ENCODE data around the gene COL8A2. TPM values are rescaled to one million over a fixed set of nuclear protein-coding genes. Genes with fewer than 3 reads are reported as not detected.
A peak's percentile ranks its signal among the peaks of the same experiment; 100 is the strongest.

The COL8A2 gene
- total RNA-seq, 2 experiments from 2014 or later = 0.07 TPM; not detected in 1

GRCh38 chr1:36133484-36133883, 8.5 kb upstream of the COL8A2 start:
- no peaks in the 10 kb centered on the region for H3K36me3 Mint-ChIP-seq (ENCODE audit: low read depth)
- intact Hi-C loops (cut with micrococcal nuclease) = no loop called here

GRCh38 chr1:36132029-36132428, 7.0 kb upstream of the COL8A2 start:
- DNase-seq = no peak
- Mint-ChIP-seq H3K36me3 (ENCODE audit: low read depth) (no peaks in the 10 kb centered on the region), H3K4me3 (no peak overlapping the region), H3K27me3 (ENCODE audit: low read depth) (no peaks in the 10 kb centered on the region), H3K9me3 (no peaks in the 10 kb centered on the region), H3K4me1 (ENCODE audit: low read depth) (peaks cover 4% of the 10 kb centered on the region), H3K27ac (no peak overlapping the region)
- intact Hi-C loops (cut with micrococcal nuclease) = no loop called here
- CTCF ChIA-PET = interaction anchor here (1.1 to 1.8 kb wide), 2 partner anchors 30 to 32 kb away, joined by 6 read pairs; no protein-coding TSS in a partner anchor

More at GRCh38 chr1:36133484-36133883, 8.5 kb upstream of the COL8A2 start:
- CTCF ChIA-PET = interaction anchor here (0.6 to 3.9 kb wide), 10 partner anchors 14 to 167 kb away, joined by 3 to 61 read pairs (median 6); partner anchors contain the start of gene TRAPPC3
- Mint-ChIP-seq H3K27ac (no peak overlapping the region), H3K27me3 (ENCODE audit: low read depth) (no peaks in the 10 kb centered on the region), H3K4me1 (ENCODE audit: low read depth) (peaks cover 2% of the 10 kb centered on the region), H3K4me3 (no peak overlapping the region), H3K9me3 (no peaks in the 10 kb centered on the region)
- DNase-seq = no peak

DNA sequence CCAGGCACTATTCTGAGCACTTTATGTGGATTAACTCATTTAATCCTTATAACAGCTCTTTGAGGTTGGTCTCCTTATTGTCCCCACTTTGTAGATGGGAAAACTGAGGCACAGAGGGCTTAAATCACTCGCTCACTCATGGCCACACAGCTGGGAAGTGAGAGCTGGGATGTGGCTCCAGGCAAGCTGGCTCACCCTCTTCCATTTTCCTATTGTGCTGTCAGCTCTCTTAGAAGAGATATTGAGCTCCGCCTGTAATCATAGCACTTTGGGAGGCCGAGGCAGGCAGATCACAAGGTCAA, 3.8 kb upstream of the COL8A2 start:
- no peak overlapping the region for H3K4me3 Mint-ChIP-seq
- CTCF ChIA-PET = interaction anchor here (0.6 to 1.4 kb wide), 3 partner anchors 38 to 846 kb away, joined by 3 to 4 read pairs (median 3); no protein-coding TSS in a partner anchor
- no peaks in the 10 kb centered on the region for H3K9me3 Mint-ChIP-seq
- H3K36me3 Mint-ChIP-seq (ENCODE audit: low read depth) = no peaks in the 10 kb centered on the region
- intact Hi-C loops (cut with micrococcal nuclease) = no loop called here
- no peak for DNase-seq
- no peak overlapping the region for H3K27ac Mint-ChIP-seq
- H3K4me1 Mint-ChIP-seq (ENCODE audit: low read depth) = peaks cover 14% of the 10 kb centered on the region
- peaks cover 15% of the 10 kb centered on the region for H3K27me3 Mint-ChIP-seq (ENCODE audit: low read depth)

- CTCF ChIA-PET = interaction anchor here (0.6 to 1.4 kb wide), 3 partner anchors 38 to 847 kb away, joined by 3 to 4 read pairs (median 3); no protein-coding TSS in a partner anchor
- H3K27me3 Mint-ChIP-seq (ENCODE audit: low read depth) = peaks cover 19% of the 10 kb centered on the region
- H3K4me1 Mint-ChIP-seq (ENCODE audit: low read depth) = peaks cover 19% of the 10 kb centered on the region
- H3K27ac Mint-ChIP-seq = no peak overlapping the region
- no peak for DNase-seq
- intact Hi-C loops (cut with micrococcal nuclease) = no loop called here
- H3K36me3 Mint-ChIP-seq (ENCODE audit: low read depth) = no peaks in the 10 kb centered on the region
- H3K9me3 Mint-ChIP-seq = no peaks in the 10 kb centered on the region
- H3K4me3 Mint-ChIP-seq = no peak overlapping the region
These were observed 3.3 kb upstream of the COL8A2 start for GRCh38 chr1:36128126-36128904.

GRCh38 chr1:36126797-36127500, 1.9 kb upstream of the COL8A2 start:
- CTCF ChIA-PET = no interaction called here
- H3K27ac Mint-ChIP-seq = no peak overlapping the region

DNA sequence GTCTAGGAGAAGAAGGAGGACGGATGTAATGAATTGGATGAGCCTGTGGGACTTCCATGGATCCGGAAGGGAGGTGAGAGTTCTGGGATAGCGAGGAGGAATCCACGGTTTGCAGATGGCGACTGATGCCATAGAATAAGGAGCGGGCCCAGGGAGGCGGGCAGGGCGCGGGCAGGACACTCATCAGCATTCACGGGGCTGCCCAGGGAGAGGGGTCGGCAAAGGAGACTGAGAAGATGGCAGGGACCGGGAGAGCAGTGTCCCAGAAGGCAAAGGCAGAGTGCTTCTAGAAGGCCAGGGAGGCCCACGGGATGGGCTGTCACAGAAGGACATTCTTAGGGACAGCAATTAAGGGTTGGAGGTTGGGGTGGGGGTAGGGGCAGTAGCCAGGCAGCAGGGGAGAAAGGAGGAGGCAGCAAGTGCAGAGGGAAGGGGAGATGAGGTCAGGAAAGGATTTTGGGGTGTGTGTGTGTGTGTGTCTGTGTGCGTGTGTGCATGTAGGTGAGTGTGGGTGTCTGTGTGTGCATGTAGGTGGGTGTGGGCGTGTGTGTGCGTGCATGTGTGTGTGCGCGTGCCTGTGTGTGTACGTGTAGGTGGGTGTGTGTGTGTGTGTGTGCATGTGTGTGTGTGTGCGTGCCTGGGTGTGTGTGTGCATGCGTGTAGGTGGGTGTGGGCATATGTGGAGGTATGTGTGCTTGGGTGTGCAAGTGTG, 1.1 kb upstream of the COL8A2 start:
- no peak for DNase-seq
- Mint-ChIP-seq H3K36me3 (ENCODE audit: low read depth) (no peaks in the 10 kb centered on the region), H3K4me3 (no peak overlapping the region), H3K4me1 (ENCODE audit: low read depth) (peaks cover 26% of the 10 kb centered on the region), H3K27ac (no peak overlapping the region), H3K27me3 (ENCODE audit: low read depth) (peaks cover 35% of the 10 kb centered on the region), H3K9me3 (no peaks in the 10 kb centered on the region)
- CTCF ChIA-PET = no interaction called here
- intact Hi-C loops (cut with micrococcal nuclease) = no loop called here

More at GRCh38 chr1:36126797-36127500, 1.9 kb upstream of the COL8A2 start:
- intact Hi-C loops (cut with micrococcal nuclease) = no loop called here
- Mint-ChIP-seq H3K4me3 (no peak overlapping the region), H3K9me3 (no peaks in the 10 kb centered on the region), H3K36me3 (ENCODE audit: low read depth) (no peaks in the 10 kb centered on the region), H3K27me3 (ENCODE audit: low read depth) (peaks cover 32% of the 10 kb centered on the region), H3K4me1 (ENCODE audit: low read depth) (peaks cover 26% of the 10 kb centered on the region)
- DNase-seq = no peak

GRCh38 chr1:36124404-36125128, 456 bp downstream of the COL8A2 start:
- intact Hi-C loops (cut with micrococcal nuclease) = no loop called here
- CTCF ChIA-PET = no interaction called here
- Mint-ChIP-seq H3K36me3 (ENCODE audit: low read depth) (no peaks in the 10 kb centered on the region), H3K4me1 (ENCODE audit: low read depth) (peaks cover 26% of the 10 kb centered on the region), H3K4me3 (peak overlapping the region; percentile 36), H3K27me3 (ENCODE audit: low read depth) (peaks cover 35% of the 10 kb centered on the region), H3K27ac (no peak overlapping the region), H3K9me3 (no peaks in the 10 kb centered on the region)
- no peak for DNase-seq

DNA sequence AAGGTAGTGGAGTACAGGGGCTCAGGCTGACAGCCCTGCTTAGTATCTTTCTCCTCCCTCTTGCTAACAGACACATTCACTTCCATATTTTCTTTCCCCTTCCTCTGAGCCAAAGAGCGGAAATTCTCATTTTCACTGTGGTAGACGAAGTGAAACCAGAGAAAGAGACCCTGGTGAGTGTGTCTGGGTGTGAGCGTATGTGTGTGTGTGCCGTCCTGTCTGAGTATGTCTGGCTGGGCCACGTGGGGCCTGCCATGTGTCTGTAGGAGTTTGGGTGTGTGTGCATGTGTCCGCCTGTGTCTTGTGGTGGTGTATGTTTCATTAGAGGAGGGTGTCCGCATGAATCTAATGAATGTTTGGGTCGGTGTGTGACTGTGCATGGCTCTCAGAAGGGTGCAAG, 1.7 kb downstream of the COL8A2 start:
- no peak overlapping the region for H3K27ac Mint-ChIP-seq
- H3K4me3 Mint-ChIP-seq = no peak overlapping the region
- CTCF ChIA-PET = no interaction called here
- H3K4me1 Mint-ChIP-seq (ENCODE audit: low read depth) = peaks cover 26% of the 10 kb centered on the region
- H3K27me3 Mint-ChIP-seq (ENCODE audit: low read depth) = peaks cover 35% of the 10 kb centered on the region
- intact Hi-C loops (cut with micrococcal nuclease) = no loop called here
- H3K9me3 Mint-ChIP-seq = no peaks in the 10 kb centered on the region
- peak; percentile 17 for DNase-seq
- H3K36me3 Mint-ChIP-seq (ENCODE audit: low read depth) = no peaks in the 10 kb centered on the region

GRCh38 chr1:36122062-36123030, 2.7 kb downstream of the COL8A2 start:
- H3K27me3 Mint-ChIP-seq (ENCODE audit: low read depth) = peaks cover 35% of the 10 kb centered on the region
- H3K4me1 Mint-ChIP-seq (ENCODE audit: low read depth) = peaks cover 25% of the 10 kb centered on the region
- H3K36me3 Mint-ChIP-seq (ENCODE audit: low read depth) = no peaks in the 10 kb centered on the region
- intact Hi-C loops (cut with micrococcal nuclease) = no loop called here
- DNase-seq = no peak
- H3K9me3 Mint-ChIP-seq = no peaks in the 10 kb centered on the region
- no peak overlapping the region for H3K4me3 Mint-ChIP-seq
- H3K27ac Mint-ChIP-seq = no peak overlapping the region
- CTCF ChIA-PET = interaction anchor here (0.9 to 1.2 kb wide), 2 partner anchors 12 kb away, joined by 3 to 5 read pairs; no protein-coding TSS in a partner anchor

DNA sequence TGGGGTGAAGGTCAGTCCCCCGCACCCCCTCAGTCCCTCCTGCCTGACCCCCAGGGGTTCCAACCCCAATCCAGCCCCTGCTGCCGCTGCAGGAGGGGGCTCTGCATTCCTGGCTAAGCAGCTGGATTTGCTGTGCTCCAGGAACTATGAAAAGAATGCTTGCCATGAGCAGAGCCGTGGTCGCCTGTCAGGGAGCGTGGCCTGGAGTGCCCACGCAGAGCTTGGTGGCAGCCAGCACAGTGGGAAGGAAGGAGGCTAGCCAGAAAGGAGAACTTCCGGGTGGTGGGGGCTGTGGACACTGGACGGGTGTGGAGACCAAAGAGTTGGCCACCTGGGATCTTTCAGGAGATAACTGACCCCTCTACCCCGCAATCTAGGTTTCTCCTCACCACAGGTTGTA, 5.6 kb downstream of the COL8A2 start:
- H3K4me1 Mint-ChIP-seq (ENCODE audit: low read depth) = peaks cover 15% of the 10 kb centered on the region
- CTCF ChIA-PET = interaction anchor here (0.6 to 2.7 kb wide), 3 partner anchors 14 to 567 kb away, joined by 3 to 7 read pairs (median 4); no protein-coding TSS in a partner anchor
- H3K9me3 Mint-ChIP-seq = no peaks in the 10 kb centered on the region
- H3K4me3 Mint-ChIP-seq = no peak overlapping the region
- H3K27me3 Mint-ChIP-seq (ENCODE audit: low read depth) = peaks cover 26% of the 10 kb centered on the region
- DNase-seq = no peak
- intact Hi-C loops (cut with micrococcal nuclease) = no loop called here
- H3K36me3 Mint-ChIP-seq (ENCODE audit: low read depth) = no peaks in the 10 kb centered on the region
- H3K27ac Mint-ChIP-seq = no peak overlapping the region
